Cardiac fibroblast (primary cell): ENCODE data around the gene UPF2.

Experiments used
- DNase-seq, 2 donors: peaks; one replicate each; pipeline versions ENCODE4 v3.0.0 to v3.0.0-alpha.2; 2010; ENCODE audit warnings: low read depth in 2 of 2
- H3K4me3 ChIP-seq, 2 donors: replicated peaks in 1 of 2; 1 replicate in 1 of 2; 2 replicates in 1 of 2; pipeline ENCODE4 v1.5.1; 2011; ENCODE audit warnings: low read depth in 2 of 2, low read length in 2 of 2, mild to moderate bottlenecking in 2 of 2, moderate library complexity in 1 of 2
- TF ChIP-seq, protein P1 (sequence below): IDR thresholded peaks from one replicate; pipeline ENCODE4 v1.5.1; 2011; ENCODE audit warnings: low read depth, mild to moderate bottlenecking, low read length, inconsistent platforms

UPF2 gene, protein sequence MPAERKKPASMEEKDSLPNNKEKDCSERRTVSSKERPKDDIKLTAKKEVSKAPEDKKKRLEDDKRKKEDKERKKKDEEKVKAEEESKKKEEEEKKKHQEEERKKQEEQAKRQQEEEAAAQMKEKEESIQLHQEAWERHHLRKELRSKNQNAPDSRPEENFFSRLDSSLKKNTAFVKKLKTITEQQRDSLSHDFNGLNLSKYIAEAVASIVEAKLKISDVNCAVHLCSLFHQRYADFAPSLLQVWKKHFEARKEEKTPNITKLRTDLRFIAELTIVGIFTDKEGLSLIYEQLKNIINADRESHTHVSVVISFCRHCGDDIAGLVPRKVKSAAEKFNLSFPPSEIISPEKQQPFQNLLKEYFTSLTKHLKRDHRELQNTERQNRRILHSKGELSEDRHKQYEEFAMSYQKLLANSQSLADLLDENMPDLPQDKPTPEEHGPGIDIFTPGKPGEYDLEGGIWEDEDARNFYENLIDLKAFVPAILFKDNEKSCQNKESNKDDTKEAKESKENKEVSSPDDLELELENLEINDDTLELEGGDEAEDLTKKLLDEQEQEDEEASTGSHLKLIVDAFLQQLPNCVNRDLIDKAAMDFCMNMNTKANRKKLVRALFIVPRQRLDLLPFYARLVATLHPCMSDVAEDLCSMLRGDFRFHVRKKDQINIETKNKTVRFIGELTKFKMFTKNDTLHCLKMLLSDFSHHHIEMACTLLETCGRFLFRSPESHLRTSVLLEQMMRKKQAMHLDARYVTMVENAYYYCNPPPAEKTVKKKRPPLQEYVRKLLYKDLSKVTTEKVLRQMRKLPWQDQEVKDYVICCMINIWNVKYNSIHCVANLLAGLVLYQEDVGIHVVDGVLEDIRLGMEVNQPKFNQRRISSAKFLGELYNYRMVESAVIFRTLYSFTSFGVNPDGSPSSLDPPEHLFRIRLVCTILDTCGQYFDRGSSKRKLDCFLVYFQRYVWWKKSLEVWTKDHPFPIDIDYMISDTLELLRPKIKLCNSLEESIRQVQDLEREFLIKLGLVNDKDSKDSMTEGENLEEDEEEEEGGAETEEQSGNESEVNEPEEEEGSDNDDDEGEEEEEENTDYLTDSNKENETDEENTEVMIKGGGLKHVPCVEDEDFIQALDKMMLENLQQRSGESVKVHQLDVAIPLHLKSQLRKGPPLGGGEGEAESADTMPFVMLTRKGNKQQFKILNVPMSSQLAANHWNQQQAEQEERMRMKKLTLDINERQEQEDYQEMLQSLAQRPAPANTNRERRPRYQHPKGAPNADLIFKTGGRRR

DNA sequence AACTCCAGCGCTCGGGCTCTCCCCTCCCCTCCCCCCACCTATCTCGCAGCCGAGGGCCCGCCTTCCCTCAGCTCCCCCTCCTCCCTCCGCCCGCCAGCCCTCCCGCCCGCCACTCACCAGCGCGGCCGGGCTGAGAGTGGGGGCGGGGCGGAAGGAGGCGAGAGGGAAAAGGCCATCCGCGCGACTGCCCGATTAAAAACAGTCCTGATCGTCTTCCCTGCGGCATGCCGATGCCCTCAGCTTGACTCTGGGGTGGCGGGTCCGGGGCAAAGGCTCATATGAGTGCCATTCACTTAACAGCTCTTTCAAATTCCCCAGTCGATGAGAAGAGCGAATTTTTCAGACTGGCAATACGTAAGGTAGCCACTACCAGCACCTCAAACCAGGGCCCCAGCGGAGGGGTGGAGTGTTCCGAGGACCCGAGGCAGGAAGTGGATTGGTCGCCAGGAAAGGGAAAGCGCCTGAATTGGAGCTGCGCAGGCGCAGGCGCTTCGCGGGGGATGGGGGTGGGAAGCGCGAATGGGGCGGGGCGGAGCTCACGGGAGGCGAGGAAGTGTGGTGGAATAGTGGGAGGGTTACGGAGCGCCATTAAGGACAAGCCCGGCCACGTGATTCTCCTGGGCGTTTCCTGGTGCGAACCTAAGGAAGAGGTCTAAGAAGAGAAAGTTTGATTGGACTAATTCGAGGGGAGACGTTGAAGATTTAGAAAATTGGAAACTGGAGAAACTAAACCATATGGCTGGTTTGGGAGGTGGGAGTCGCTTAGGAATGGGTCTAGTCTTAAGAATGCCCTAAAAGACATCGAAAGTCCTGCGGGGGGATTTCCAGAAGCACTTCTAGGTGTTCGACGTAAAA is at the start of gene UPF2:
TSS of gene UPF2 (minus strand) at position 13 of the 855 bp plus-strand sequence. CDS start 7,386 bp downstream, outside the sequence.
- TF ChIP-seq, protein P1, sequence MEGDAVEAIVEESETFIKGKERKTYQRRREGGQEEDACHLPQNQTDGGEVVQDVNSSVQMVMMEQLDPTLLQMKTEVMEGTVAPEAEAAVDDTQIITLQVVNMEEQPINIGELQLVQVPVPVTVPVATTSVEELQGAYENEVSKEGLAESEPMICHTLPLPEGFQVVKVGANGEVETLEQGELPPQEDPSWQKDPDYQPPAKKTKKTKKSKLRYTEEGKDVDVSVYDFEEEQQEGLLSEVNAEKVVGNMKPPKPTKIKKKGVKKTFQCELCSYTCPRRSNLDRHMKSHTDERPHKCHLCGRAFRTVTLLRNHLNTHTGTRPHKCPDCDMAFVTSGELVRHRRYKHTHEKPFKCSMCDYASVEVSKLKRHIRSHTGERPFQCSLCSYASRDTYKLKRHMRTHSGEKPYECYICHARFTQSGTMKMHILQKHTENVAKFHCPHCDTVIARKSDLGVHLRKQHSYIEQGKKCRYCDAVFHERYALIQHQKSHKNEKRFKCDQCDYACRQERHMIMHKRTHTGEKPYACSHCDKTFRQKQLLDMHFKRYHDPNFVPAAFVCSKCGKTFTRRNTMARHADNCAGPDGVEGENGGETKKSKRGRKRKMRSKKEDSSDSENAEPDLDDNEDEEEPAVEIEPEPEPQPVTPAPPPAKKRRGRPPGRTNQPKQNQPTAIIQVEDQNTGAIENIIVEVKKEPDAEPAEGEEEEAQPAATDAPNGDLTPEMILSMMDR = no peak
- peak within 1 kb of the TSS; percentile 98 to 99 for H3K4me3 ChIP-seq
- DNase-seq = peak; percentile 99 to 100

DNA sequence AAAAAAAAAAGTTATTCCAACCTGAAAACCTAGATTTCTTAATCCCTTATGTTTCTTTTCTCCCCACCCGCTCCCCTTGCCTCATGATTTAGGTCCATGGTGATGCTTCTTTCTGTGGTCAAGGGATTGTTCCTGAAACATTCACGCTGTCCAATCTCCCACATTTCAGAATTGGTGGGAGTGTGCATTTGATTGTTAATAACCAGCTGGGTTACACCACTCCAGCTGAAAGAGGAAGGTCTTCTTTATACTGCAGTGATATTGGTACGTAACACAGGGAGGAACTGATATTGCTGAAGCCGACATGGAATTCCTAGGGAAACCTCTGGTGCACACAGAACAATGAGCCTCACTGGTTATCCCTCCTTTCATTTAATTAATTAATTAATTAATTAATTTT is 48.8 kb upstream of the UPF2 start:
- DNase-seq = no peak
- TF ChIP-seq, protein P1 = no peak

DNA sequence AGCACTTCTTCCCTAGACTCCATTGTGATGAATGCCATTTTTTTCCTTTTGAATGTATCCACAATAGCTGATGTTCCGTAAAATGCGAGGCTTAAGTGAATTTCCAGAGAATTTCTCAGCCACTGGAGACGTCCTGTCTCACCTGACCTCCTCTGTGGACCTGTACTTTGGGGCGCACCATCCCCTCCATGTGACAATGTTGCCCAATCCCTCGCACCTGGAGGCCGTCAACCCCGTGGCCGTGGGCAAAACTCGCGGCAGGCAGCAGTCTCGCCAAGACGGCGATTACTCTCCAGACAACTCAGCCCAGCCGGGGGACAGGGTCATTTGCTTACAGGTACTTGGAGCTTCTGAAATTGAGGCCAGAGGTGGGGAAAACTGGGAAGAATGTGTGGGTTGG is 46.3 kb upstream of the UPF2 start:
- TF ChIP-seq, protein P1 = no peak
- no peak overlapping the region for H3K4me3 ChIP-seq
- DNase-seq = no peak

More for the DNA sequence above, 48.8 kb upstream of the UPF2 start:
- H3K4me3 ChIP-seq = no peak overlapping the region

DNA sequence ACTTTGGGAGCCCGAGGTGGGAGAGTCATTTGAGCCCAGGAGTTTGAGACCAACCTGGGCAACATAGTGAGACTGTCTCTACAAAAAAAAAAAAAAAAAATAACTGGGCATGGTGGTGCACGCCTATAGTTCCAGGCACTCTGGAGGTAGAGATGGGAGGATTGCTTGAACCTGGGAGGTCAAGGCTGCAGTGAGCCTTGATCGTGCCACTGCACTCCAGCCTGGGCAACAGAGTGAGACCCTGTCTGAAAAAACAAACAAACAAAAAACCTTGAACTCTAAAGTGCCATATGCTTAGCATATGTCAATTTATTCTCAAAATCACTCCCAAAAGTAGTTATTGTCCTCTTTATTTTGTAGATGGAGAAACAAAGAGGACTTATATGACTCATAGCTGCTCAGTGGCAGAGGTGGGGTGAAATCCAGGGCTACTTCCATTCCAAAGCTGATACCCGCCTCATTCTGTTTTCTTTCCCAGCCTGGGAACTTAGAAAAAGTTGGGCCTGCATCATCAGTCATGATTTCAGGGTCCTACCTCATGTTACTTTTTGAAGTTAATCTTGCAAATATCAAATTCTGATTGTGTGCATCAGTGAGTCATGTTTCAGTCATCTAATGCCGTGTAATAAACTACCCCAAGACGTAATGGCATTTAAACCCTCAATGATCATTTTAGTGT is 39.4 kb upstream of the UPF2 start:
- H3K4me3 ChIP-seq = no peak overlapping the region
- peak; percentile 22 to 71 for DNase-seq
- TF ChIP-seq, protein P1 = no peak

DNA sequence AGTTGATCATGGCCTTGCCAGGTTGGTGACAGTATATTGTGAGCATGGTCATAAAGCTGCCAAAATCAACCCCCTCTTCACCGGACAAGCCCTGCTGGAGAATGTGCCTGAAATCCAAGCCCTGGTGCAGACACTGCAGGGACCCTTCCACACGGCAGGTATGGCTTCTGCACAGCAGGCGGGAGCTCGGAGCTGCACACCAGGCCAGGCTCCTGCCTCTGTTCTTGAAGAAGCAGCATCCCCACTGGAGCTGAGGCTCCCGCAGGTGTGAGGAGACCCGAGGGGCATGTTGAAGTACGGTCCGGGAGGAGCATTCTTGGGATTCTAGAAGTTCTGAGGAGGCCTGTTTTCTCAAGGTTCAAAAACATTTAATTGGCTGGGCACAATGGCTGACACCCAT is 38.9 kb upstream of the UPF2 start:
- no peak for DNase-seq
- H3K4me3 ChIP-seq = no peak overlapping the region
- TF ChIP-seq, protein P1 = no peak
